Anterior cingulate cortex (tissue), 58 donors: ENCODE data around the gene FCGR2B.
"Not testable (repeated sequence)": the region's sequence is repeated elsewhere in the genome, so short reads cannot be mapped to it uniquely, and the experiment has no call there.

Source experiments
- DNase-seq, 58 donors: peaks; one replicate each; lab custom pipeline; 2025; lab: John Stamatoyannopoulos, UW

Gene FCGR2B

DNA sequence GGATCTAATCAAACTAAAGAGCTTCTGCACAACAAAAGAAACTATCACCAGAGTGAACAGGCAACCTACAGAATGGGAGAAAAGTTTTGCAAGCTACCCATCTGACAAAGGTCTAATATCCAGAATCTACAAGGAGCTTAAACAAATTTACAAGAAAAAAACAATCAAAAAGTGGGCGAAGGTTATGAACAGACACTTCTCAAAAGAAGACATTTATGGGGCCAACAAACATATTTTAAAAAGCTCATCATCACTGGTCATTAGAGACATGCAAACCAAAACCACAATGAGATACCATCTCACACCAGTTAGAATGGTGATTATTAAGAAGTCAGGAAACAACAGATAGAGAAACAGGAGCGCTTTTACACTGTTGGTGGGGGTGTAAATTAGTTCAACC, 35.4 kb downstream of the FCGR2B start:
- not testable (repeated sequence) for DNase-seq

DNA sequence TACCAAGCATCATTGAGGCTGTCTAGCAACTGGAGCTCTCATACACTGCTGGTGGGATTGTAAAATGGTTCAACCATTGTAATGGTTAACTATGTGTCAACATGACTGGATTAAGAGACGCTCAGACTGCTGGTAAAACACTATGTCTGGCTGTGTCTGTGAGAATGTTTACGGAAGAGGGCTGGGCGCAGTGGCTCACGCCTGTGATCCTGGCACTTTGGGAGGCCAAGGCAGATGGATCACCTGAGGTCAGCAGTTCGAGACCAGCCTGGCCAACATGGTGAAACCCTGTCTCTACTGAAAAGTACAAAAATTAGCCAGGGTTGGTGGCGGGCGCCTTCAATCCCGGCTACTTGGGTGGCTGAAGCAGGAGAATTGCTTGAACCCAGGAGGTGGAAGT, 39.3 kb downstream of the FCGR2B start:
- DNase-seq = no peak

DNA sequence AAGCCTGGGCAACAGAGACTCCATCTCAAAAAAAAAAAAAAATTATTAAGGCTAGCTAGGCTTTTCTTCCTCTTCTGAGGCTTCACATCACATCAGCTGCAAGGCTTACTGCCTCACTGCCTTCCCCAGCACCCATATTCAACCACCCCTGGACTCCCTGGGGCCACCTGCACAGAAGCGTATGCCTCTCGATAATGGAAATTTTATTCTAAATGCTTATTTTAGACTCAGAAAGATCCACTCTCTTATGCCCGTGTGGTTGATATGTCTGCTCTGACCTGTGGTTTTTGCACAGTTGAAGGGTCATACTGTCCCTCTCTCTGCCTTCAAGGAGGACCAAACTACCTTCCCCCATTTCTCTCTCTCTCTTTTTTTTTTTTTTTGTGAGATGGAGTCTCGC, 42.6 kb downstream of the FCGR2B start:
- DNase-seq = no peak

DNA sequence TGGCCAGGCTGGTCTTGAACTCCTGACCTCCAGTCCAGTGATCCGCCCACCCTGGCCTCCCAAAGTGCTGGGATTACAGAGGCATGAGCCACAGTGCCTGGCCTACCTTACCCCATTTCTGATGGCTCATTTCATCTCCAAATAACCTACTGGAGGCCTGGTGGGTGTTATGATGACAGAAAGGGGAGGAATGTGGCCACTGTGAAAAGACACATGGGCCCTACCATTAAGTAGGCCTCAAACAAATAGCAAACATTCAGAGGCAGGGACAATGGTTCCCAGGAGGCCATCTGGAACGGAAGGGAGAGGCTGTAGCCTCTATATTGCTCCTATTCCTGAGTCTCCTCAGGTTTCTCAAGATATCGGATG, 43.2 kb downstream of the FCGR2B start:
- no peak for DNase-seq

DNA sequence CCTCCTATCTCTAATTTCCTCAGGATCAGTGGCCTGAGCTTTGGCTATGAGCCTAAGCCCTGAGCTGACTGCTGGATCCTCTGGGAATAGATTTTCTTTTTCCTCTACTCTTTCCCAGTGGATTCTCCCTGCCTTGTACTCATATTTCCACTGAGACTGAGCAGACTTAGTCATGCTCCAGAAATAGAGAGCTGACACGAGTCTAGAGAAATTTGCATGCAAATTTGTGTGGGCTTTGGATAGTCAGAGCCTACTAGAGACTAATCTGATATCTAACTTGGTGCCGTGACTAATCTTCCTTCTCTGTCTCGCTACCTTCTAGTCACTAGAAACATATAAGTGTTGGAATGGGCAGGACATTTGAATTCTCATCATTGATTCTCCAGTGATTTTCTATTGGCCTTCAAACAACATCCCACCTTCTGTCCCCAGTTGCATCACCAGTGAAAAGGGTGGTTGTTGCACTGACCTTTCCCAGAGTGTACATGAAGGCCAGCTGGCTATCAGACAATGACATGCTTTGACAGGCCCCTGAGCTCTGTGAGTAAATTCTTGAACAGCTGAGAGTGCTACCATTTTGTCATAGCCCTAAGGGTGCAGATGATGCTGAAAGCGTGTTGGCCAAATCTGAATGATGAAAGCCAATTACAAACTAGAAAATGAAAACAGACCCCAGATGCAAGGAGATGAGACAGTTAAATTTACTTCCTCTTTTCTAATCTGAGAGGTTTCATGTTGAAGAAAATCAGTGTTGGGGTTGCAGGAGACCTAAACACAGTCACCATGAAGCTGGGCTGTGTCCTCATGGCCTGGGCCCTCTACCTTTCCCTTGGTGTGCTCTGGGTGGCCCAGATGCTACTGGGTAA, 43.8 kb downstream of the FCGR2B start, which contains the start of gene FCRLA:
Gene FCRLA (plus strand): TSS at position 748 of the 866 bp plus-strand sequence. CDS start 36 bp downstream, at position 784.
- DNase-seq = peak in 11 of 58 donors; percentile 1 to 39 (median 8)

DNA sequence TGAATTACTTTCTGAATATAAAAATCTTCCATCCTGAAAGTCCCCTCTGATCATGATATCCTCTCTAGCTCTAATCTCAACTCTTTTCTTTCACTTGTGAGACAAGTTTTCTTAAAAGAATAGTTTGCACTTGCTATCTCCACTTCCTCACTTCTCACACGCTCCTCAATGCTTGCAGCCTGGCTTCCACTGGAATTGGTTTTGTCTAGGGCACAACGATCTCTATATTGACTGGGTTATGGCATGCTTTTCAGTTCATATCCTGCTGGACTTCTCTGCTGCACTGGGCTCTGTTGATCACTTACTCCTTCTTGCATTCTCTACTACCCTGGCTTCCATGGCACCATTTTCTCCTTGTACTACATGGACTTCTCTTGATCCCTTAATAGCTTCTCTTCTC, 44.6 kb downstream of the FCGR2B start:
- no peak for DNase-seq

DNA sequence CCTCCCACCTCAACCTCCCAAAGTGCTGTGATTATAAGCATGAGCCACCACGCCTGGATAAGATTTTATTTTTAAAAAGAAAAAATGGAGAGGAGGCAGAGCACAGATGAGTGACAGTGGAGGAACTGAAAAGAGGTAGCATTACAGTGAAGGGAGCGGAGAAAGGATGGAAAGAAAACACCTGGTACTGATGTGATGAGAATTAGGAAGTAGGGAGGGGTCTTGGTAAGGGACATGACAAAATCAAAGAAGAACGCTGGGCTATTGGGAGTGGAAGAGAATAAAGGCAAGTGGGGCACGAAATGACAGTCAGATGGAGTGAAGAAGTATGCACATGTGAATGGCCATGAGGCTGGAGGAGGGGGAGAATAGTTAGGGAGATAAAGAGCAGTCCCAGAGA, 46.4 kb downstream of the FCGR2B start:
- DNase-seq = no peak

DNA sequence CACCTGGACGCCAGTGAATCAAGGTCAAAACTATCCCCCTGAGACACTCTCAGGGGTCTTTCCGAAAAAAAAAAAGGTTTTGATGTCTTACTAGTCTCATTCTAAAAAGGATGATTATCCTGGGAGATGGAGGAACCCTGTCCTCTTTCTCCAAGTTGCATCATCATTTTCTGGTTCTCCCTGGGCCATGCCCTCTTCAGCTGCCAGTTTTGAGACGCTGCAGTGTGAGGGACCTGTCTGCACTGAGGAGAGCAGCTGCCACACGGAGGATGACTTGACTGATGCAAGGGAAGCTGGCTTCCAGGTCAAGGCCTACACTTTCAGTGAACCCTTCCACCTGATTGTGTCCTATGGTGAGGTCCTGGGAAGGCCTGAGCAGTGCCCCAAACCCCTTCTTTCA, 47.6 kb downstream of the FCGR2B start:
- no peak for DNase-seq

DNA sequence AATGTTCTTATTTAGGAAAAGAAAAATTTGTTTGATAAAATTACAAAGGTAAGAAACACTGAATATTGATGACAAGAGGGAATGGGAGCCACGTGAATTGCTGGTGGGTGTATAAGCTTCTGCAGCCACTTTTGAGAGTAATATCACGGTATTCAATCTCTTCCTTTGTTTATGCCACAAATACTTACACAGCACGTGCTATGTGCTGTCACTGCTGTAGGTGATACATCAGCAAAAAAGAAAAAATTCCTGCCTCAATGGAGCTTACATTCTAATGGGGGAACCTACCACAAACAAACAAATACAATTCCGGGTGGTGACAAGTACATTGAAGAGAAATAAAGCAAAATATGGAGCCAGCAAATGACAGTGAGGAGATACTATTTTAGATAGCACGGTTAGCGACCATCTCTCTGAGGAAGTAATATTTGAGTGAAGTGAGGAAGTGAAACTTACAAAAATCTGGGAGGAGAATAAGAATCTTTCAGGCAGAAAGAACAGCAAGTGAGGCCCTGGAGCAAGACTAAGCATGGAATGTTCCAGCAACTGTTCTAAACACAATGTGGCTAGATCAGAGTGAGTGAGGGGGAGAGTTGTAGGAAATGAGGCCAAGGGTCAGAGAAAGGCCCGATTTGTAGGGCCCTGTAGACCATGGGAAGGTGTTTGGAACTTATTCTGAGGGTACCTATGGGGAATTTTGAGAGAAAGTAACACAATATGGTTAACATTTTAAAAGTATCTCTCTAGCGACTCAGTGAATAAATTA, 55.8 kb downstream of the FCGR2B start:
- DNase-seq = no peak

DNA sequence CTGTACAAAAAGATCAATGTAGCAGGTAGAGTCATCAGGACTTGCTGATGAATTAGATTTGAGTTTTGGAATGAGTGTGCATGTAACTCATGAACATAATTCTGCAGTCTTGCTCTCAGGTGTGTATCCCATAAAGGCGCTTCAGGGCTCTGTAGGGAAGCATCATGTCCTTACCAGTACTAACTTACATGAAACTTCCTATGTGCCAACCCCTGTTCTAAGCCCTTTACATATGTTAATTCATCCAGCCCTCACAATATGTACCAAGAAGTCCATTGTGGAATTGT, 56.3 kb downstream of the FCGR2B start:
- no peak for DNase-seq

DNA sequence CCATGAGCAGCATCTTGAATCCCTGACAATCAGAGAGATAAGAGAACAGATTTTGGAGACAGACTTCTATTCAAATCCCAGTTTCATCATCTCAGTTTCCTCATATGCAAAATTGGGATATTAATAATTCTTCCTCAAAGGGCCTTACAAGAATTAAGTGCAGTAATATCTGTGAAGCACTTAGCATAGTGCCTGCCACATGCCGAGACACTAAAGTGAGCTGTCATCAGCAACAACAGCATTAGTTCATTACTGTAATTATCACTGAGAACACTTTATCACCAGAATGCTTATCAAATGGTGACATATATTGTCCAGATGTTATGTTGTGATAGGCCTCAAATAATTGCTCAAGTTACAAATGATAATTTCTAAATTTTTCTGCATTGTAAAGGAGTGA, 57.5 kb downstream of the FCGR2B start:
- DNase-seq = no peak

DNA sequence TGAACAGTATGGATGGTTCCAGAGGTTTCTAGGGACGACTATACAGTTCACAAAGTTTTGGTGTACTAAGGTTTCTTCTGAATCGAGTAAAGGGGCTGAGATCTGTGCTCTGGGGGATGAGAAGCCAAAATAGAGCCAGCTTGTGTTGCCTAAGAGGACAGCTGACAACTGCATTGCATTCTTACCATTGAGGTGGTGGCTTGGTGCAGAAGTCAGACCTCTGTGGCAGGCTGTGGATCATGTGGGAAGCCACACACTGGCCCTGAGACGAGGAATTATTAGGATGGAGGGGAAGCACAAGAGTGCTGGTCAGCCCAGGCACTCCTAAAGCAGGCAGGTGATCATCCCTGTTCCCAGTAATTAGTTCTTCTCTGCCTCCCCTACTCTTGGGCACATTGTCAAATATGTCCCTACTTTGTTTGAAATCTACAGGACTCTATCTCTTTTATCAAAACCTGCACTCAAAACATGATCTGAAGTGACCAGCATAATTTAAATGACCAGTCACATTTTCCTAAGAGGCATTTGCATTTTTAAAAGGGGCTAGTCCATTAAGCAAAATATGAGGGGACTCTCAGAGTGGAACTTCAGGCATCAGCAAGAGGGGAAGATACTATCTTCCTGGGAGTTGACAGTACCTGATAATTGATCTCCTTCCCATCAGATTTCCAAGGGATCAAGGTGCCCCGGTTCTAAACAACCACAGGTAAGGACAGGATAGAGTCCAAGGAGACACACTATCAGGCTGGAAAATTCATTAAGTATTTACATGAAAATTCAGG, 58.2 kb downstream of the FCGR2B start, which contains the start of gene FCRLB:
Gene FCRLB (plus strand): TSS at position 589 of the 782 bp plus-strand sequence. CDS start 1,129 bp downstream, outside the sequence.
- no peak for DNase-seq

DNA sequence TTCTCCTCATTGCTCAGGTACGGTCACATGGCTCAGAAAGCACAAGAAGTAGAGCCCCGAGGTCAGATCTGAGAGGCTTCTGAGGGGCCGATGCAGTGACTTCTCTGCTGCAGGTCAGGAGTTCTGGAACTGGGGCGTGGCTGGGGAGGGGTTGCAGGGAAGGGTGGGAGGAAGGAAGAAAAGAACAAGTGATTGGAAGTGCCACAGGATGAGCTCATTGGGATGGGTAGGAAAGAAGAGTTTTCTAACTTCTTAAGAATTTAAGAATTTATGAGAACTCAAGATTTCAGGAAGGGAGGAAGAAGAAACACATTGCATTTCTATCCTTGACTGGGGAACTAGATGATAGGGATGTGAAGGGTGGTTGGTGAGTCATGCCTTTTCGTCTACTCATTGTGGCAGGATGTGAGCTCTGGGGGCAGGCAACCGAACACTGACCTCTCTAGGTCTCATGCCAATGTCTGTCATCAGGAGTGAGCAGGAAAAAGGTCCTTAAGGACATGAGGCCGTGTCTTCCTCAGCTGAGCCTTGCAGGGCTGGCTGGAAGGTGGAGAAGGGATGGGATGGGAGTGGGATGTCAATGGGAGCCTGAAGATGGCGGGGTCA, 58.9 kb downstream of the FCGR2B start:
- DNase-seq = no peak

DNA sequence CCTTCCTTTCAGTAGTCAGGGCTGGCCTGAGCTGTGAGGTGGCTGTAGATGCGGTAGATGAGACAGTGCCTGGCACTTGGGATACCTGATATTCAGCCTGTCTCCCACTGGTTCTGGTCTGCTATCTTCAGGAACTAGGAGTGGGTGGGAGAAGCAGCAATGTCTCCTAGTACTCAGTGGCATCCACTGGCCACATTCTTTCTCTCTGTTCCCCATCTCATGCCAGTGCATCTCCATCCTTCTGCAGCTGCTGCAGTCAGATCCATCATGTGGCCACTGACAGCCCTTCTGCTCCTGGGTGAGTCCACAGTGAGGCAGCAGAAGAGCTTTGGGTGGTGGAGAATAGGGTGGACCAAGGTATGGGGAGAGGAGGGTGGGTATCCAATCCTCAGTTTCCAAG, 59.5 kb downstream of the FCGR2B start:
- DNase-seq = no peak

DNA sequence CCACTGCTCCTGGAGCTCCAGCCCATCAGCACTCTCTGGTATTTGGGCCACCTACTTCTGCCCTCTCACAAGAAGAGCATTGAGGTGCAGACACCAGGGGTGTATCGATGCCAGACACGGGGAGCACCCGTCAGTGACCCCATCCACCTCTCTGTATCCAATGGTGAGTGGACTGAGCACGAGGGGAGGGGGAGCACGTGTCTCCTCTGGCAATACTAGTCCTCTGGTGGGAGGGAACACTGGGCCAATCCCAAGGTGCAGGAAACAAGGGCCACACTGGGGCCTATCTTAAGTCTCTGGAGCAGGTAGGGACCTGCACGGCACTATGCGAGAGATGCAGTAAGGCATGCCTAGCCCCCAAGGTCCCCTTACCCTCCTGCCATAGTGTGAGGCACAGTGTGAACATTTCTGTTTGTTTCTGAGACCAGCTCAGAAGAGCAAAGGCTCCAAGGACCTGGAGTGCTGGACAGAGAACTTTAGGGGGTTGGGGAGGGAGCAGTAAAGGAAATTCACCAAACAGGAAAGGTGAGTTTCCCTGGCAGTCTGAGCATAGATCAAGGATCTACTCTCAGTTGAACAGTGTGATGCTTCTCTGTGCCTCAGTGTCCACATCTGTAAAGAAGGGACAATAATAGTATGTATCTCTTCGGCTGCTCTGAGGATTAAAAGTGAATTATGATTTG, 60.7 kb downstream of the FCGR2B start:
- DNase-seq = no peak

DNA sequence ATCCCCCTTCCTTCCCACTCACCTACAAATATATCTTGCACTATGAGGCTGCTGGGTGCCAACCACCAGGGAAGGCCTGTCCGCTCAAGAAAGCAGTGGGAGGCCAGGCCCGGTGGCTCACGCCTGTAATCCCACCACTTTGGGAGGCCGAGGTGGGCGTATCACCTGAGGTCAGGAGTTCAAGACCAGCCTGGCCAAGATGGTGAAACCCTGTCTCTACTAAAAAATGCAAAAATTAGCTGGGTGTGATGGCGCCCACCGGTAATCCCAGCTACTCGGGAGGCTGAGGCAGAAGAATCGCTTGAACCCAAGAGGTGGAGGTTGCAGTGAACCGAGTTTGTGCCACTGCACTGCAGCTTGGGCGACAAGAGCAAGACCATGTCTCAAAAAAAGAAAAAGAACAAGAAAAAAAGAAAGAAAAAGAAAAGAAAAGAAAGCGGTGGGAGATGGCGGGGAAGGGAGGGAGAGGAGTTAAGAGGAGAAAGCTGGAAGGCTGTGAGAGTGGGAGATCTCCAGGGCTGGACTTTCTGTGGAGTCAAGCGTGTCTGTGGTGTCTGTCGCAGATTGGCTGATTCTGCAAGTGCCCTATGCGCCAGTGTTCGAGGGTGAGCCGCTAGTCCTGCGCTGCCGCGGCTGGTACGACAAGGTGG, 62.4 kb downstream of the FCGR2B start:
- DNase-seq = not testable (repeated sequence)

DNA sequence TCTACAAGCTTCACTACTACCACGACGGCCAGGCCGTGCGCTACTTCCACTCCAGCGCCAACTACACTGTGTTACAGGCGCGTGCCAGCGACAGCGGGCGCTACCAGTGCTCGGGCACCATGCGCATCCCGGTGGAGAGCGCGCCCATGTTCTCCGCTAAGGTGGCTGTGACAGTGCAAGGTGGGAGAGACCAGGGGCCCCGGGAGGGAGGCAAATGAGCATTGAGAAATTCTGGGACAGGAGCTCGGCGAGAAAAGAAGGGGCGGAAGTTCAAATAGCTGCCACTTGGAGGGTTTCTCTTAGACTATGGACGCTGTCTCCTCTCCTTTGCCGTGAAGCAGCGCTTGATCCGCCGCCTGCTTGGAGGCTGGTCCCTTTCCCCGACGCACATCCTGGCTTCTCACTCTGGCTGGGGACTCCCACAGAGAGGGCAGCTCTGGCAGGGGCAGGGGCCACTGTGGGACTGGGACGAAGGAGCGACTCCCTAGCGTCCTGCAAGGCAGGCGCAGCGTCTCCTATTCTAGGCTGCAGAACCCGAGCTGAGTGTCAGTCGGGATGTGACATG, 63.0 kb downstream of the FCGR2B start:
- DNase-seq = peak in 49 of 58 donors; percentile 9 to 75 (median 43)

DNA sequence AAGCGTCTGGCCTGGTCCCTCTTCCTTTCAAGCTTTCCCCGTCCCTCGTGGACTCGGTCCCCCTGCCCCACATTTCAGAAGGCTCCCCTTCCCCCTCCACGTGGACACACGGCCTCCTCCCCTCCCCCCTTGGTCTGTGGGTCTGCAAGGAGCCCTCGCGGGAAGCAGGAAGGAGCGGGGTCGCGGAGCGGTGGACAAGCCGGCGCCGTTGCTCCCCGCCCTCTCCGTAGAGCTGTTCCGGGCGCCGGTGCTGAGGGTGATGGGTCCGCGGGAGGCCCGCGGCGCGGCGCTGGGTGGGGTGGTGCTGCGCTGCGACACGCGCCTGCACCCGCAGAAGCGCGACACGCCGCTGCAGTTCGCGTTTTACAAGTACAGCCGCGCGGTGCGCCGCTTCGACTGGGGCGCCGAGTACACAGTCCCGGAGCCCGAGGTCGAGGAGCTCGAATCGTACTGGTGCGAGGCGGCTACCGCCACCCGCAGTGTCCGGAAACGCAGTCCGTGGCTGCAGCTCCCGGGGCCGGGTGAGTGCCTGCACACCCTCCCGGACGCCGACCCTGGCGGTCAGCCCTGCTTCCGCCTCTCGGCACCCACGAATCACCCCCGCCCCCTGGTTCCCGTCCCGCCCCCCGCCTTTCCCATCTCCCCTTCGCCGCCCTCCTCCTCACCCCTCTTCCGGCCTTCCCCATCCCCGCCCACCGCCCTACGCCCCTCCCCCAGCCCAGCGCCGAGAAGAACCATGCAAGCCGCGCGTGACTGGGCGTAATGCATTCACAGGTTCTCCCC, 63.7 kb downstream of the FCGR2B start:
- DNase-seq = peak; percentile 13 to 84 (median 64)
